Bronchial epithelial cell (primary cell): ENCODE data around the gene GARIN5B. TPM values are rescaled to one million over a fixed set of nuclear protein-coding genes. Genes with fewer than 3 reads are reported as not detected.

Experiments used
- DNase-seq: peaks from one replicate; pipeline ENCODE4 v3.0.0-alpha.2; 2010; ENCODE audit warnings: low read depth
- FAIRE-seq: peaks from 2 replicates; lab custom pipeline; 2011; peaks lifted over from hg19 to GRCh38; lab: Jason Lieb, UNC
- H3K27me3 ChIP-seq: 2 replicates; pipeline ENCODE4 v1.5.1; 2011; ENCODE audit warnings: low read length; ENCODE audit not compliant: control insufficient read depth, insufficient read depth
- H3K36me3 ChIP-seq: 2 replicates; pipeline ENCODE4 v1.5.1; 2011; ENCODE audit warnings: low read length; ENCODE audit not compliant: control insufficient read depth, insufficient read depth
- H3K4me3 ChIP-seq: 2 replicates; pipeline ENCODE4 v1.5.1; 2011; ENCODE audit warnings: mild to moderate bottlenecking, low read depth, low read length, control low read depth
- CTCF ChIP-seq: IDR thresholded peaks from 2 replicates; pipeline ENCODE4 v1.5.1; 2011; ENCODE audit warnings: mild to moderate bottlenecking, moderate library complexity, low read length, control low read depth, inconsistent platforms; ENCODE audit not compliant: insufficient read depth, severe bottlenecking
- total RNA-seq: library from RNA; depleted of rRNA; stranded (reverse); fragments of >200 nt; gene quantifications from 2 replicates; pipeline ENCODE4 v1.2.1, GENCODE V29; 2014

The GARIN5B gene
- total RNA-seq, 1 donor from 2014 or later = not detected

- no peak for TF ChIP-seq CTCF
- DNase-seq = no peak
- Histone ChIP-seq H3K27me3 (peaks cover 5% of the 10 kb centered on the region), H3K36me3 (no peaks in the 10 kb centered on the region), H3K4me3 (no peak overlapping the region)
- no peak for FAIRE-seq
Measured at GRCh38 chr19:55372316-55373081, 9.4 kb upstream of the GARIN5B start.

- H3K36me3 ChIP-seq = no peaks in the 10 kb centered on the region
- peak; percentile 46 for DNase-seq
- H3K4me3 ChIP-seq = peak within 1 kb of the TSS; percentile 45
- H3K27me3 ChIP-seq = peaks cover 3% of the 10 kb centered on the region
- no peak for FAIRE-seq
- no peak for TF ChIP-seq CTCF
Measured at GRCh38 chr19:55370305-55370988, 7.4 kb upstream of the GARIN5B start, which contains the start of gene IL11. Gene IL11 (minus strand): TSS chr19:55370463. CDS start chr19:55370310, 153 bp downstream.

- peak; percentile 58 for DNase-seq
- H3K4me3 ChIP-seq = peak overlapping the region; percentile 45
- peaks cover 2% of the 10 kb centered on the region for H3K27me3 ChIP-seq
- no peak for FAIRE-seq
- no peak for TF ChIP-seq CTCF
- no peaks in the 10 kb centered on the region for H3K36me3 ChIP-seq
Measured at GRCh38 chr19:55369653-55370304, 6.7 kb upstream of the GARIN5B start.

- H3K36me3 ChIP-seq = no peaks in the 10 kb centered on the region
- no peak for TF ChIP-seq CTCF
- no peak for FAIRE-seq
- DNase-seq = peak; percentile 50
- peaks cover 2% of the 10 kb centered on the region for H3K27me3 ChIP-seq
- peak overlapping the region; percentile 18 for H3K4me3 ChIP-seq
Measured at GRCh38 chr19:55368701-55369563, 5.9 kb upstream of the GARIN5B start.

GRCh38 chr19:55368106-55368505 lies 5.0 kb upstream of the GARIN5B start:
- Histone ChIP-seq H3K27me3 (peaks cover 2% of the 10 kb centered on the region), H3K36me3 (no peaks in the 10 kb centered on the region), H3K4me3 (no peak overlapping the region)
- FAIRE-seq (no peak), DNase-seq (no peak)
- no peak for TF ChIP-seq CTCF
